GM19238 (cell line): ENCODE measurements around the gene RIN3.

ENCODE experiments used
- DNase-seq: peaks from one replicate; pipeline ENCODE4 v3.0.0; 2011; ENCODE audit warnings: low spot score; ENCODE audit not compliant: insufficient read length

The RIN3 gene

DNA sequence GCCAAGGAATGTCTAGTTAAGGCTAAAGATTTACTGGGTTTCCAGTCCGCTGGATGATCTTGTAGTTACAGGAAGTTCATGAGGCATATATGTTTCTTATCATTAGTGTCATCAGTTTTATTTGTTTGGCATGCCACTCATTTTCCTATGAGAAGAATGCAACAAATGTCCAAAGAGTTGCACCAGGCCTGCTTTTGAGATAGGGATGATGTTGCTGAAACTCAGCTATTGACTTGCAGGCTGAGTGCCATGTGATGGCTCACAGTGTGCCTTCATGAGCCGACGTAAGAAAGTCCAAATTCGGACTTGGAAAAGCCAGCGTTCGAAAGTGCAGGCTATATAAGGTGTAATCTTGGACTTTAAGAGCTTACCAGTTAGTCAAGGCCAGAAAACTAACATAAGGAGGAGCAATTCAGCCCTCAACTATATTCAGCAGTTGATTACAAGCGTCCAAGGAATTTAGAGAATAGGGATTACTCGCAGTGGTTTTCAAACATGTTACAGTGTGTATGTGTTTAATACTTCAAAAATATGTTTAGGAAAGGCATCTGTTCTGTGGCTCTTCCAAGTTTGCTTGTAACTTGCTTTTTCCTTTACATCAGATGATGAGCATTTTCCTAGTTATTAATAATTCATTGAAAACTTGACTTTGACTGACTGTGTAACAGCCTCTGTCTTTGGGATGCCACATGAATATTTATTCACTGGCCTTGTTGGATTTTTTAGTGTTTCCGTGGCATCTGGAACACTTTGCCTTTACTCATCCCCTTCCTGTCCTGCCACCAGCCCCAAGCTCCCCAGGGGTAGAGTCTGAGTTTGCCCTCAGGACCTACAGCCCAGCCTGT, 133.6 kb downstream of the RIN3 start:
- no peak for DNase-seq

DNA sequence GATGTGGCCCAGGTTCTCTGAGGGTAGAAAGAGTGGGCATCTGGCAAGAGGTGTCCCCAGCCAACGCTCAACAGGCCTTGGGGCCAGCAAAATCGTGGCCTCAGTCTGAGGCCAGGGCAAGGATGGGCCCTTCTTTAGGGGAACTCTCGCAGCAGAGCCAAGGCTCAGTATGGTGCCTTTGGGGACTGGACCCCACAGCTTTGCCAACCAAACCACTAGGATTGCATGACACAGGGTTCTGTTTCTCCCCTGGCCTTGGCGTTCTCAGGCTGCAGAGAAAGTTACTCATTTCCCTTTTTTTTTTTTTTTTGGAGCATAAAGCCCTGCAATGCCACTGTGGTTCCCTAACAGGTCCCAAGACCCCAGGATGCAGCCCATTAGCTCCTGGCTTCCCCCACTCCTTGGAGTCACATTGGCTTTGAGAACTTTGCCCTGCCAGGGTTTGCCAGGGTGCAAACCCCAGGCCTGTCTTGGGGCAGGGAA, 134.3 kb downstream of the RIN3 start:
- no peak for DNase-seq

DNA sequence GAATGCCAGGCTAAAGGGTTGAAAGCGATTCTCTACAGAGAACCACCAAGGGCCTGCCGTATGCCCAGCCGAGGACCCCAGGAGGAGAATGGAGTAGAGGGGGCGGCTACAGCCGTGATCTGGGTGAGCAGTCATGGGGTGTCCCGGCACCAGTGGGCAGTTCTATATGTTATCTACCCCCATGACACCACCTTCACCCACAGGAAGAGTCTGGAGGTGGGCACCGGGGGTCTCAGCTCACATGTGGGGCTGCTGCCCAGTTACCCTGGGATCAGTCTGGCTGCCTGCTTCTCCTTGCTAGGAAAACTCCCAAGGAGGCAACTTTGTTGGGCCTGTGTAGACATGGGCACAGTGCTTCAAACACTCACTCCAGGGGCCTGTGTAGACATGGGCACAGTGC, 135.5 kb downstream of the RIN3 start:
- DNase-seq = no peak

DNA sequence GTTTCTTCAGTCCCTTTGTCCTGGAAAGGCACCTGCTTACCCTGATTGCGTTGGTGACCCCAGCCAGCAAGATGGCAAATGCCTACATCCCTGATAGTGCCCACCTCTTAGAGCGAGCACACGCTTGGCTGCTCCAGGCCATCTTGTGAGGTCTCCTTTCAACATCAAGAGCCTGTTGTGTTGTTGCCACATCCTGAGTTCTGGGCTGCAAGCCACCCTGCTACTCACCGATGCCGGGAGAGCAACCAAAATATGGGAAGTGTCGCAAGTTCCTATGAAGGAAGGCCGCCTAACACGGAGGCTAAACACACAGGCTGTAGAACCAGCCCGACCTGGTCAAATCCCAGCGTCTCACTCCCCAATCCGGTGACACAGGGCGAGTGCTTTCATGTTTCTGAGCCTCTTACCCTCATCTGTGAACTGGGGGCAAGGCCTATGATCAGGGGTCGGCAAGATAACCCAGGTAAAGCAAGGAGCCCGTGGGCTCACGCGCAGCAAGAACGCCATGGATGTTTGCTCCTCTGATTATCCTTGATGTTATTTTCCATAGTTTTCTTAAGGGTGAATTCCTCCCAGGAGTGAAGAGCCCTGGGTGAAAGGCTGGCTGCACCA, 136.5 kb downstream of the RIN3 start:
- DNase-seq = no peak

- no peak for DNase-seq
Observed at GRCh38 chr14:92650581-92651105, 137.1 kb downstream of the RIN3 start.

DNA sequence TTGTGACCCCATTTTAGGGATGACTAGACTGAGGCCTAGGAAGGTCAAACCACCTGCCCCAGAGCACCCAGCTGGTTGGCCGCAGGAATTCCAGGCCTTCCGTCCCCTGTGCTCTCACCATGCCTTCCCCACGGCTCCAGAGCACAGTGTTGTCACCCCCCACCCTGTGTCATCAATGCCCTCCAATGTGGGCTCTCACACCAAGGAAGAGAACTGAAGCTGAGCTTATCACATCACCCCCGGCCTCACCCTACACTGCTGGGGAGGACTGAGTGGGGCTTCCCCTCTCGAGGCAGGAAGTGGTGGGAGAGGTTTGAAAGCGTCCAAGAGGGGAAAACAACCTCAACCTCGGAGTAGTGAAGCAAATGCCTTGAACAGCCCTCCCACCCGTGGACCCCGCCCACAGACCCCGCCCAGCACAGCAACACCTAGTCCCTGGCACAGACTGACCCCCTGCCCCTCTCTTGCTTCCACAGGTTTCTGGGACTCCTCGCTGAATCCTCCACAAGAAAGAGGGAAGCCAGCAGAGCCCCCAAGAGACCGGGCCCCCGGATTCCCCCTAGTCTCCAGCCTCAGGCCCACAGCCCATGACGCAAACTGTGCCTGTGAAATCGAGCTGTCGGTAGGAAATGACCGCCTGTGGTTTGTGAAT, 137.7 kb downstream of the RIN3 start:
- DNase-seq = peak; percentile 77

- no peak for DNase-seq
Observed at GRCh38 chr14:92651758-92652406, 138.3 kb downstream of the RIN3 start.

DNA sequence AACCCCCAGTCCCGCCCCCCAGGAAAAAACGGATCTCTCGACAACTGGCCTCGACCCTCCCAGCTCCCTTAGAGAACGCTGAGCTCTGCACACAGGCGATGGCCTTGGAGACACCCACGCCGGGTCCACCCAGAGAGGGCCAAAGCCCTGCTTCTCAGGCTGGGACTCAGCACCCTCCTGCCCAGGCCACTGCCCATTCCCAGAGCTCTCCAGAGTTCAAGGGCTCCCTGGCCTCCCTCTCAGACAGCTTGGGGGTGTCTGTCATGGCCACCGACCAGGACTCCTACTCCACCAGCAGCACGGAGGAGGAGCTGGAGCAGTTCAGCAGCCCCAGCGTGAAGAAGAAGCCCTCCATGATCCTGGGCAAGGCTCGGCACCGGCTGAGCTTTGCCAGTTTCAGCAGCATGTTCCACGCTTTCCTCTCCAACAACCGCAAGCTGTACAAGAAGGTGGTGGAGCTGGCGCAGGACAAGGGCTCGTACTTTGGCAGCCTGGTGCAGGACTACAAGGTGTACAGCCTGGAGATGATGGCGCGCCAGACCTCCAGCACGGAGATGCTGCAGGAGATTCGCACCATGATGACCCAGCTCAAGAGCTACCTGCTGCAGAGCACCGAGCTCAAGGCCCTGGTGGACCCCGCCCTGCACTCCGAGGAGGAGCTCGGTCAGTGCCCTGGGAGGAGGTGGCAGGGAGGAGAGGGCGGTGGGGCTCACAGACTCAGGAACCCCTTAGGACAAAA, 139.0 kb downstream of the RIN3 start:
- DNase-seq = no peak

DNA sequence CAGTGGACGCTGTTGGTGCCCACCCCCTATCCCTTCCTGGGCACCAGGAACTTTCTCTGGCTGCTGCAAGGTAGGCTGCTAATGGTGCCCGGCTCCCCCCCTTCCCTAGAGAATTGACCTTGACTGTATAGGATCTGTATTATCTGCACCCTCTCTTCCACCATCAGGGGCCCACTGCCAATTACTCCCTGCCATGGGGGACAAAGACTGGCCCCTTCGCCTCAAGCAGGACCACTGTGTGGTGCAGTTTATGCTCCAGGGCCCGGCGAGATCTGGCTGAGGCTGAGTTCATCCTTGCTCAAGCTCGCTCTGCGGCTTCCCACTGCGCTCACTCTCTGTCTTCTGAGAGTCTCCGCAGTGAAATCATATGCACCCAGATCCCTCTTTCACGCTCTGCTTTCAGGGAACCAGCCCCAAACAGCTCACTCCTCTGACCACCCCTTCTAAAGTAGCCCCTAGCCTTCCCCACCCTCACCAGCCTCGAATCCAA, 139.6 kb downstream of the RIN3 start:
- DNase-seq = no peak

DNA sequence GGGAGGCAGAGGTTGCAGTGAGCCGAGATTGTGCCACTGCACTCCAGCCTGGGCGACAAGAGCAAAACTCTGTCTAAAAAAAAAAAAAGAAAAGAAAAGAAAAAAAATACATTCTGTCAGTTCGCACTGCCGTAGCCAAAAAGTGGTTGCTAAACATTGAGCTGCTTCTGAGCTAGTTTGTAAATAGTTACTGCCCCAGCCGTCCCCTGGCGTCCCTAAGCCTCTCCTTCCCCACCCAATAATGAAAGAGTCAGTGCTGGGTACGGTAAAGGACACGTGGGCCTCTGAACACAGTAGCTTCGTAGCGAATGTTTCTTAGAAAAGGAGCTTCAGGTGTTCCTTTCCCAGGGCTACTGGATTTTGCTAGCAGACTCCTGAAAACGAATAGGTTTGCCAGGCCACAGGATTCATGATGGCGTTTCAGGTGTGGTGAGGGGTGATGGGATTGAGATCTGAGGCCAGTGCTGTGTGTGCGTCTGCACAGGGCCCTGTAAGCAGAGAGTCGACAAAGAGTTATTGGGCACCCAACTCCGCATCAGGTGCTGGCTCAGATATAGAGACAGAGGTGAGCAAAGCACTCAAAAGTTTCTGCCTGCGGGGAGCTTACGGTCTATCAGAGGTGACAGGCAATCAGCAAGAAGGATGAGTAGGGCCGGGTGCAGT, 140.8 kb downstream of the RIN3 start:
- no peak for DNase-seq

DNA sequence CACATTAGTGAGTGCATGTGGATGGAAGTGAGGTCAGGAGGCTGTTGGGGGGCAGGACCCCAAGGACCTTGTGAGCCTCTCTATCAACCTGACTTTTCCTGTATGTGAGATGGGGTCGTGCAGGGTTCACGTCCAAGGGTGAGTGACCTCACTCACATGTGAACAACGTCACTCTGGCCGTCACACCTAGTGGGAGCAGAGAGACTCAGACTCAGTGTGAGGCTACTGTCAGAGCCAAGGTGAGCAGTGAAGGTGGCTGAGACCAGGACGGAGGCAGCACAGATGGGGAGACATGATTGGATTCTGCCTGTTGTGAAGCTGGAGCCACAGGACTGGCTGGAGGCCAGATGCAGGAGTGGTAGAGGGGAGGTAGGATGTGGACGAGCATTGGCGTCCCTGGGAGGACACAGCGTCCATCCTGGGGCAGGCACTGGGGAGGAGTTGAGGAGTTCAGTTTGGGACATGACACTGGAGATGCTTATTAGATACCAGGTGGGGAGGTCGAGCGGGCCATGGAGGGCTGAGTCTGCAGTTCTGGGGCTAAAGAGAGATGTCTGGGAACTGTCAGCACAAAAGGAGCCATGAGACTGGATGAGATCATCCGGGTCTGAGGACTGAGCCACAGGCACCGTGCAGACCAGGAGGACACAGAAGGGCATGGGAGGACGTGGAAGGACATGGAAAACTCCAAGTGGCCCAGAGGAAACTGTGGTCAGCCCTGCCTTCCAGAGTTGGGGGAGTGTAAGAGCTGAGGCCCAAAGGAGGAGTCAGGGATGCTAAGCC, 142.0 kb downstream of the RIN3 start:
- DNase-seq = no peak

GRCh38 chr14:92656306-92657081, 142.9 kb downstream of the RIN3 start:
- DNase-seq = no peak

GRCh38 chr14:92657457-92658142, 144.0 kb downstream of the RIN3 start:
- DNase-seq = no peak

DNA sequence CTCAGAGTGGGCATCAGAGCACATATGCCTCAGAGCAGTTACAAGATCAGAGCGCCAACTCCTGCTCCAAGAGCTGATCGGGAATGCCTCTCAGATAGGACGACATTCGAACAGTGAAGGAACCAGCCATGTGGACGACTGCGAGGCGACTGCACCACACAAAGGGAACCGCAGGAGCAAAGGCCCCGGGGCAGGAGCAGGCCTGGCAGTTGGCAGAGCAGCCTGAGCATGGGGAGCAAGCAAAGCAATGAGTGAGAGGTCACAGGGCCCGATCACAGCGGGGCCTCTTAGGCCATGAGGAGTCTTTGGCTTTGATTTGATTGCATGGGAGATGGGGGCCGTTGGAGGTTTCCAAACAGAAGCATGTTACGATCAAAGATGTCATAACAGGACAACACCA, 144.6 kb downstream of the RIN3 start:
- DNase-seq = no peak

DNA sequence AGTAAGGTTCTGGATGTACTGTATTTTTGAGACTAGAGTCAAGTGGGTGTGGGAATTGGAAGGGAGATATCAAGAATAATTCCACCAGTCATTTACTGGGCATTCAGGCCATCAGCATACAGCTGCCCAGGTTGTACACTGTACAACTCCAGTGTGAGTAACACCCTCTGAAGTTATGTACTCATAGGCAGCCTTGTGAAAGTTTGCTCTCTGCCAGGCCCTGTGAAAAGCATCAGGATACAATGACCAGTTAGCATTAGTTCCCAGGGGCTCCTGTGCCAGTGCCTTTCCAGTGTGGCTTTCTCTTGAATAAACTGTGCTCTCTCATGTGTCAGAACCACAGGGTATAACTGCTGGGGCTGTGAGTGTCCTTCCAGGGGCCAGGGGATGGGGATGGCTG, 145.1 kb downstream of the RIN3 start:
- DNase-seq = no peak

DNA sequence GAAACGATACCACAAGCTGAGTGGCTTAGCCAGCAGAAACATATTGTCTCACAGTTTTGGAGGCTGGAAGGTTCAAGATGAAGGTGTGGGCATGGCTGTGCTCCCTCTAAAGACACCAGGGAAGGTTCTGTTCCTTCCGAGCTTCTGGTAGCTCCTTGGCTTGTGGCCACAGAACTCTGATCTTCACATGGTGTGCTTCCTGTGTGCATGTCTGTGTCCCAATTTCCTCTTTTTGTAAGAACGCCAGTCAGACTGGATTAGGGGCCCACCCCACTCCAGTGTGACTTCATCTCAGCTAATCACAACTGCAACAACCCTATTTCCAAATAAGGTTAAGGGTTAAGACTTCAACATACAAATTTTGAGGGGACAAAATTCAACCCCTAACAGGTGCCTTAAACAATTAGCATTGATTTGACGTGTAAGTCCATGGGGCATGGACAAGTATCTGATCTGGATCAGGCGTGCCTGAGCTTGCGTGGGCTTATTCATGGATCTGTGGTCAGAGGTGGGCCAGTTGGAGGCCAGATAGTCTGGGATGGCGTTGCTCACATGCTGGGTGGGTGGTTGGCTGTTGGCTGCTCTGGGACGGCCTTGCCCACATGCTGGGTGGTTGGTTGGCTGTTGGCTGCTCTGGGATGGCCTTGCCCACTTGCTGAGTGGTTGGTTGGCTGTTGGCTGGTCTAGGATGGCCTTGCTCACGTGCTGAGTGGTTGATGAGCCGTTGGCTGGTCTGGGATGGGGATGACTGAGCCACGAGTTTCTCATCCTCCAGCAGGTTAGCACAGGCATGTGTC, 146.4 kb downstream of the RIN3 start:
- DNase-seq = no peak

DNA sequence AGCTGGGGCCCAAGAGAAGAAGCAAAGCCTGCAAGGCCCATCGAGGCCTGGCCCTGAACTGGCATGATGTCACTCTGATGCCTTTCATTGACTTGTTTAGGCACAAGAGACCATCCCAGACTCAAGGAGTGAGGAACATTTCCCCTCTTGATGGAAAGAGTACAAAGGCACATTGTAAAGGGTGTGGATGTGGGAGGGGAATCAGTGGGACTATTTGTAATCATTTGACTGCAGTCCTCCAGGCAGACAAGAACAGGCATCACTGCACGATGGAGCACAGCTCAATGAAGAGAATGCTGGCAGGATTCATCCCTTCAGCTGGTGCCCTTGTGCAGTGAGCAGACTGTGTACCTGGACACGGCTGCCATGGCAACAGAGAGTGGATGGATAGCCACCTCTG, 147.0 kb downstream of the RIN3 start:
- no peak for DNase-seq
